ENCODE data around the gene PDIA4. TPM values are rescaled to one million over a fixed set of nuclear protein-coding genes. Genes with fewer than 3 reads are reported as not detected.

PDIA4 gene
- total and polyA plus RNA-seq, 9 donors: 62.9 to 114 (median 78.5) TPM

GRCh38 chr7:149006345-149006725 is 22.0 kb downstream of the PDIA4 start:
- H3K4me1 ChIP-seq (ENCODE audit: control insufficient read depth, insufficient read depth, low read length): no peaks in the 10 kb centered on the region
- H3K27me3 ChIP-seq (ENCODE audit: control insufficient read depth, insufficient read depth, low read length): no peaks in the 10 kb centered on the region
- peaks cover 86% of the 10 kb centered on the region for H3K36me3 ChIP-seq (ENCODE audit: control insufficient read depth, insufficient read depth, low read length)
- H3K27ac ChIP-seq (ENCODE audit: low read length): no peak overlapping the region
- H3K9me3 ChIP-seq (replicated peaks; ENCODE audit: control insufficient read depth, low read depth, low read length): no peaks in the 10 kb centered on the region
- no peak overlapping the region for H3K4me3 ChIP-seq (ENCODE audit: low read length)
- DNase-seq: no peak
- 89% methylated on average over 9 of the region's 10 CpGs for WGBS (ENCODE audit: insufficient coverage)

- H3K27me3 ChIP-seq (ENCODE audit: control insufficient read depth, insufficient read depth, low read length): no peaks in the 10 kb centered on the region
- H3K36me3 ChIP-seq (ENCODE audit: control insufficient read depth, insufficient read depth, low read length): peaks cover 81% of the 10 kb centered on the region
- no peaks in the 10 kb centered on the region for H3K4me1 ChIP-seq (ENCODE audit: control insufficient read depth, insufficient read depth, low read length)
- H3K27ac ChIP-seq (ENCODE audit: low read length): no peak overlapping the region
- no peaks in the 10 kb centered on the region for H3K9me3 ChIP-seq (replicated peaks; ENCODE audit: control insufficient read depth, low read depth, low read length)
- peak; percentile 82 for DNase-seq
- H3K4me3 ChIP-seq (ENCODE audit: low read length): no peak overlapping the region
- WGBS (ENCODE audit: insufficient coverage): 41% methylated on average over 13 of the region's 20 CpGs
These were observed 22.6 kb downstream of the PDIA4 start for GRCh38 chr7:149005427-149006344.

GRCh38 chr7:149004405-149005370 is 23.6 kb downstream of the PDIA4 start:
- WGBS (ENCODE audit: insufficient coverage): 84% methylated on average over 27 of the region's 28 CpGs
- Histone ChIP-seq H3K9me3 (replicated peaks; ENCODE audit: control insufficient read depth, low read depth, low read length) (no peaks in the 10 kb centered on the region), H3K4me1 (ENCODE audit: control insufficient read depth, insufficient read depth, low read length) (no peaks in the 10 kb centered on the region), H3K4me3 (ENCODE audit: low read length) (no peak overlapping the region), H3K27me3 (ENCODE audit: control insufficient read depth, insufficient read depth, low read length) (no peaks in the 10 kb centered on the region), H3K27ac (ENCODE audit: low read length) (no peak overlapping the region), H3K36me3 (ENCODE audit: control insufficient read depth, insufficient read depth, low read length) (peaks cover 73% of the 10 kb centered on the region)
- no peak for DNase-seq

- Histone ChIP-seq H3K27ac (ENCODE audit: low read length) (no peak overlapping the region), H3K4me3 (ENCODE audit: low read length) (no peak overlapping the region), H3K4me1 (ENCODE audit: control insufficient read depth, insufficient read depth, low read length) (no peaks in the 10 kb centered on the region), H3K36me3 (ENCODE audit: control insufficient read depth, insufficient read depth, low read length) (peaks cover 70% of the 10 kb centered on the region), H3K9me3 (replicated peaks; ENCODE audit: control insufficient read depth, low read depth, low read length) (no peaks in the 10 kb centered on the region), H3K27me3 (ENCODE audit: control insufficient read depth, insufficient read depth, low read length) (no peaks in the 10 kb centered on the region)
- WGBS (ENCODE audit: insufficient coverage): 95% methylated on average over 15 of the region's 27 CpGs
- DNase-seq: no peak
These were observed 24.6 kb downstream of the PDIA4 start for GRCh38 chr7:149003560-149004305.

- H3K9me3 ChIP-seq (replicated peaks; ENCODE audit: control insufficient read depth, low read depth, low read length): no peaks in the 10 kb centered on the region
- no peaks in the 10 kb centered on the region for H3K27me3 ChIP-seq (ENCODE audit: control insufficient read depth, insufficient read depth, low read length)
- H3K4me3 ChIP-seq (ENCODE audit: low read length): no peak overlapping the region
- no peak for DNase-seq
- H3K27ac ChIP-seq (ENCODE audit: low read length): no peak overlapping the region
- no peaks in the 10 kb centered on the region for H3K4me1 ChIP-seq (ENCODE audit: control insufficient read depth, insufficient read depth, low read length)
- WGBS (ENCODE audit: insufficient coverage): 86% methylated on average over 7 of the region's 11 CpGs
- H3K36me3 ChIP-seq (ENCODE audit: control insufficient read depth, insufficient read depth, low read length): peaks cover 66% of the 10 kb centered on the region
These were observed 25.3 kb downstream of the PDIA4 start for GRCh38 chr7:149003018-149003417.

GRCh38 chr7:149002604-149003003 is 25.7 kb downstream of the PDIA4 start:
- DNase-seq: no peak
- WGBS (ENCODE audit: insufficient coverage): 93% methylated on average over 13 of the region's 13 CpGs
- peaks cover 61% of the 10 kb centered on the region for H3K36me3 ChIP-seq (ENCODE audit: control insufficient read depth, insufficient read depth, low read length)
- H3K27ac ChIP-seq (ENCODE audit: low read length): no peak overlapping the region
- no peak overlapping the region for H3K4me3 ChIP-seq (ENCODE audit: low read length)
- H3K9me3 ChIP-seq (replicated peaks; ENCODE audit: control insufficient read depth, low read depth, low read length): no peaks in the 10 kb centered on the region
- H3K27me3 ChIP-seq (ENCODE audit: control insufficient read depth, insufficient read depth, low read length): no peaks in the 10 kb centered on the region
- H3K4me1 ChIP-seq (ENCODE audit: control insufficient read depth, insufficient read depth, low read length): no peaks in the 10 kb centered on the region

- Histone ChIP-seq H3K36me3 (ENCODE audit: control insufficient read depth, insufficient read depth, low read length) (peaks cover 51% of the 10 kb centered on the region), H3K4me1 (ENCODE audit: control insufficient read depth, insufficient read depth, low read length) (no peaks in the 10 kb centered on the region), H3K27ac (ENCODE audit: low read length) (no peak overlapping the region), H3K4me3 (ENCODE audit: low read length) (no peak overlapping the region), H3K27me3 (ENCODE audit: control insufficient read depth, insufficient read depth, low read length) (no peaks in the 10 kb centered on the region), H3K9me3 (replicated peaks; ENCODE audit: control insufficient read depth, low read depth, low read length) (no peaks in the 10 kb centered on the region)
- WGBS (ENCODE audit: insufficient coverage): 78% methylated on average over 9 of the region's 11 CpGs
- DNase-seq: no peak
These were observed 26.8 kb downstream of the PDIA4 start for GRCh38 chr7:149001427-149002068.

GRCh38 chr7:149000961-149001360 is 27.3 kb downstream of the PDIA4 start:
- H3K27ac ChIP-seq (ENCODE audit: low read length): no peak overlapping the region
- no peak overlapping the region for H3K4me3 ChIP-seq (ENCODE audit: low read length)
- H3K9me3 ChIP-seq (replicated peaks; ENCODE audit: control insufficient read depth, low read depth, low read length): no peaks in the 10 kb centered on the region
- peaks cover 45% of the 10 kb centered on the region for H3K36me3 ChIP-seq (ENCODE audit: control insufficient read depth, insufficient read depth, low read length)
- 50% methylated on average over 5 of the region's 5 CpGs for WGBS (ENCODE audit: insufficient coverage)
- no peaks in the 10 kb centered on the region for H3K4me1 ChIP-seq (ENCODE audit: control insufficient read depth, insufficient read depth, low read length)
- no peak for DNase-seq
- no peaks in the 10 kb centered on the region for H3K27me3 ChIP-seq (ENCODE audit: control insufficient read depth, insufficient read depth, low read length)

- no peaks in the 10 kb centered on the region for H3K9me3 ChIP-seq (replicated peaks; ENCODE audit: control insufficient read depth, low read depth, low read length)
- peaks cover 29% of the 10 kb centered on the region for H3K36me3 ChIP-seq (ENCODE audit: control insufficient read depth, insufficient read depth, low read length)
- H3K4me1 ChIP-seq (ENCODE audit: control insufficient read depth, insufficient read depth, low read length): no peaks in the 10 kb centered on the region
- no CpG with 5 or more reads among the region's 6 CpGs for WGBS (ENCODE audit: insufficient coverage)
- DNase-seq: no peak
- H3K27ac ChIP-seq (ENCODE audit: low read length): no peak overlapping the region
- no peaks in the 10 kb centered on the region for H3K27me3 ChIP-seq (ENCODE audit: control insufficient read depth, insufficient read depth, low read length)
- no peak overlapping the region for H3K4me3 ChIP-seq (ENCODE audit: low read length)
These were observed 29.1 kb downstream of the PDIA4 start for GRCh38 chr7:148999192-148999591.

Data from muscle of leg (tissue), 11 donors.